ENCODE results near the gene SNRPD1.

The SNRPD1 gene

GRCh38 chr18:21652073-21652472, 40.0 kb downstream of the SNRPD1 start:
- FAIRE-seq (no peak), DNase-seq (ENCODE audit: insufficient read length, low spot score) (no peak)

GRCh38 chr18:21653361-21653760, 41.2 kb downstream of the SNRPD1 start:
- FAIRE-seq (no peak), DNase-seq (ENCODE audit: insufficient read length, low spot score) (no peak)
- TF ChIP-seq CTCF (IDR thresholded peaks at IDR 0.05; ENCODE audit: insufficient read depth, missing control alignments), result no peak

More at GRCh38 chr18:21652073-21652472, 40.0 kb downstream of the SNRPD1 start:
- TF ChIP-seq CTCF (IDR thresholded peaks at IDR 0.05; ENCODE audit: insufficient read depth, missing control alignments), result no peak

- FAIRE-seq, result no peak
- DNase-seq (ENCODE audit: insufficient read length, low spot score), result no peak
- TF ChIP-seq CTCF (IDR thresholded peaks at IDR 0.05; ENCODE audit: insufficient read depth, missing control alignments), result no peak
These were observed 44.3 kb downstream of the SNRPD1 start for GRCh38 chr18:21656402-21656801.

GRCh38 chr18:21660078-21660477, 48.0 kb downstream of the SNRPD1 start:
- DNase-seq (ENCODE audit: insufficient read length, low spot score) (no peak), FAIRE-seq (no peak)
- no peak for TF ChIP-seq CTCF (IDR thresholded peaks at IDR 0.05; ENCODE audit: insufficient read depth, missing control alignments)

GRCh38 chr18:21662581-21662980, 50.5 kb downstream of the SNRPD1 start:
- no peak for FAIRE-seq
- no peak for DNase-seq (ENCODE audit: insufficient read length, low spot score)
- no peak for TF ChIP-seq CTCF (IDR thresholded peaks at IDR 0.05; ENCODE audit: insufficient read depth, missing control alignments)

GRCh38 chr18:21663578-21663977, 51.5 kb downstream of the SNRPD1 start:
- no peak for FAIRE-seq
- TF ChIP-seq CTCF (IDR thresholded peaks at IDR 0.05; ENCODE audit: insufficient read depth, missing control alignments), result no peak
- no peak for DNase-seq (ENCODE audit: insufficient read length, low spot score)

GRCh38 chr18:21664069-21664468, 52.0 kb downstream of the SNRPD1 start:
- no peak for FAIRE-seq
- no peak for TF ChIP-seq CTCF (IDR thresholded peaks at IDR 0.05; ENCODE audit: insufficient read depth, missing control alignments)
- no peak for DNase-seq (ENCODE audit: insufficient read length, low spot score)

Measured in D721Med (cell line).